Middle frontal gyrus (tissue), 1 donor: Measurements from ENCODE around the gene TMEM95.

Source experiments
- DNase-seq: peaks from one replicate; pipeline ENCODE4 v3.0.0-alpha.2; 2015; ENCODE audit warnings: low spot score; ENCODE audit errors: extremely low spot score

The TMEM95 gene

DNA sequence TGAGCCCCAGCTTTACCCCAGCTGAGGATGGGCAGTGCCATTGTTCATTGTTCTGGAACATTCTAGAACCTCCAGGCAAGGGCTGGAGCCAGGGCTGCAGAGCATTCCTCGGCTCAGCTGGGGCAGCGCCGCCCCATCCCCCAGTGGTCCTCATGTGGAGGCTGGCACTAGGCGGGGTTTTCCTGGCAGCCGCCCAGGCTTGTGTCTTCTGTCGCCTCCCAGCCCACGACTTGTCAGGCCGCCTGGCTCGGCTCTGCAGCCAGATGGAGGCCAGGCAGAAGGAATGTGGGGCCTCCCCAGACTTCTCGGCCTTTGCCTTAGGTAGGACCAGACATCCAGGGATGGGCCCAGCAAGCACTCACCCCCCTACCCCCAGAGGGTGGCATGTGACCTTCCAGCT, at the start of gene TMEM95:
TMEM95 (plus strand) TSS at position 104 of the 400 bp plus-strand sequence; CDS start at position 153, 49 bp downstream.
- no peak for DNase-seq

DNA sequence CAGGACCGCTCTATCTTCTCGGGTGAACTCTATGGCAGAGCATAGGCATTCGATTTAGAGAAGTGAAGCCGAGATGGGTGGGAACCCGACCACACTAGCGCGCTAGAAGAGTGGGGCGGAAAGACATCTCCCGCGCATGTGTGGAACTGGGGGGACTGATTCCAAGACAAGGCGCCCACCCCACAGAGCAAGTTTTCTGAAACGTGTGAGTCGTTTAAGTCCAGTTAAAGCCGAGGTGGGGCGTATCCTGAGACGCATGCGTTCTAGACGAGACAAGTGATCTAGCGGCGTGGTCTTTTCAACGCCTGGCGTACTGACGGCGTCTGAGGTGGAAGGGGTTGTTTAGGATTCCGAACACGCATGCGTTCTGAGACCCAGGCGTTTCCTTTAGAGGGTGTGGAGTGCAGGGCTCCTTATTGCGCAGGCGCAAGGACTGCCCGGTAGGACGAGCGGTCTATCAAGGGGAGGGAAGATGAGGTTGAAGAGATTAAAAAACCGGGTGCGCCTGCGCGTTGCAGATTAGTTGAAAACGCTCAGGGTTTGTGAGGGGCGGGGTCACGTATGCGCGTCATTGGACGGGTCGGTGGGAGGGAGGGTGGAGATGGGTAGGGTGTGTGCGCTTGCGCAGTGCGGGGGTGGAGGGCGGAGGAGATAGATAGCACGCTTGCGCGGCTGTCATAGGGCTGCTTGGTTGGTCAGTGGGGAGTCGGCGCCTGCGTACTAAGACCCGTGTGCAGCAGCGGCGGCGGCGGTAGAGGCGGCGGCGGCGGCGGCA, 47.9 kb upstream of the TMEM95 start, which contains the start of gene EIF5A:
EIF5A (plus strand) TSS at position 718 of the 775 bp plus-strand sequence. CDS start 2,008 bp downstream, outside the sequence.
- peak; percentile 99 for DNase-seq

- no peak for DNase-seq
Measured at GRCh38 chr17:7307686-7308624, 47.0 kb upstream of the TMEM95 start.

DNA sequence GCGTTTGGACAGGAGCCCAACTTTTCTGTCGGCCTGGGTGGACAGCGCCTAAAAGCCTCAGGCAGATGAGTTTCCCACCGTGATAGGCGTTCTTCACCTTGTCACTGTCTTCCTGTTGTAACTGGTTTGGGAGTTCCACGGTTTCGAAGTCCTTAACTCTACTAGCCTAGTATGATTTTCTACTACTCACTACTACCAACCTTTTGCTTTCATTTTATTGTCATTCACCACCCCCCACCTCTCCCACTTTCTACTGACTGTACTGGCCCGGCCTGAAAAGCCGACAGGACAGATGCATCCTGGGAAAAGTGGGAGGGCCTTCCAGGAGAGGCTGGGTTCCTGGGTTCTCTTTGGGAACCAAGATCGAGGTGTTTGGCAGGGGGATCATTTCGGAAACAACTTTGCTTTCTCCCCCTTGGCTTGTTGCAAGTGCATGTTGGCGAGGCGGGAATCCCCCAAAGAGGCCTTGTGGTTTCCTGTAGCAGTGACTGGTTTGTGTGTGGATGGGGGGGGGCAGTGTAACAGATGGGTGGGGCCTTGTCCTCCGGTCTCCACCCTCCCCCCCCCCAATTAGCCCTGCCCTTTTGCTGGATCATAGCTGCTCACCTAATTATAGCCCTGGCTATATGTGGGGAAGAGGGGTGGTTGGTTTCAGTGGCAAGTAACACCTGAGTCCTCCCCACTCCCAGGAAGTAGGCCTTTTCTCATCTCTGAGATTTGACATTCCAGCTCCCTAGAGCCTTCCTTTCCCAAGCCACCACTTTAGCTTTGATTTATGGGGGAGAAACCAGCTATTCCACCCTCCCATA, 46.1 kb upstream of the TMEM95 start:
- no peak for DNase-seq

- DNase-seq = no peak
Measured at GRCh38 chr17:7309628-7310027, 45.3 kb upstream of the TMEM95 start.

- no peak for DNase-seq
Measured at GRCh38 chr17:7311110-7311705, 43.7 kb upstream of the TMEM95 start.

DNA sequence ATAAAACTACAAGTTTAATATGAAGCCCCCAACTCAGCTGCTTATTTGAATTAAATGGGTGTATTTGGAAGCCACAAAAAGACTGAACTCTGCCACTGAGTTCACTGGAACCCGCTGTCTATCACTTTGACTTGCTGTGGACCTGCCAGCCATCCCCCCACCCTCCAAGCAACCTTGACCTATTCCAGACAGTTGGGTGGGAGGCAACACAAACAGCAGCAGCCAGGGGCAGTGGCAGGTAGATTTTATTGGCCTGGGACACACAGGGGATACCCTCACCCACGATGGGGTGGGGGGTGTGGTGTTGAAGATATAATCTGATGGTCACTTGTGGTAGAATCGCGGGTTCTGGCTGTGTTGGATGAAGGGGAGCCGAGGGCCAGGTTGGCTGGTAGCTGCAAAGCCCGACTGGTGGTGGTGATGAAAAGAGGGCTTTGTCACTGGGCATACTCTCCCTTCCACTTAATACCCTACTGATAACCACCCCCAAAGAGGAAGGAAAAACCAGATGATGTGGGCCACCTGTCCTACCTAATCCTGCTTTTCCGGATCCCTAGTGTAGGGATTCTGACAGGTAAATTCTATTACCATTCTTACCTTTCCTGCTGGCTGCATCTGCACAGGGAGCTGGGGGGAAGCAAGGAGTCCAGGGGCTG, 42.4 kb upstream of the TMEM95 start:
- DNase-seq = no peak

DNA sequence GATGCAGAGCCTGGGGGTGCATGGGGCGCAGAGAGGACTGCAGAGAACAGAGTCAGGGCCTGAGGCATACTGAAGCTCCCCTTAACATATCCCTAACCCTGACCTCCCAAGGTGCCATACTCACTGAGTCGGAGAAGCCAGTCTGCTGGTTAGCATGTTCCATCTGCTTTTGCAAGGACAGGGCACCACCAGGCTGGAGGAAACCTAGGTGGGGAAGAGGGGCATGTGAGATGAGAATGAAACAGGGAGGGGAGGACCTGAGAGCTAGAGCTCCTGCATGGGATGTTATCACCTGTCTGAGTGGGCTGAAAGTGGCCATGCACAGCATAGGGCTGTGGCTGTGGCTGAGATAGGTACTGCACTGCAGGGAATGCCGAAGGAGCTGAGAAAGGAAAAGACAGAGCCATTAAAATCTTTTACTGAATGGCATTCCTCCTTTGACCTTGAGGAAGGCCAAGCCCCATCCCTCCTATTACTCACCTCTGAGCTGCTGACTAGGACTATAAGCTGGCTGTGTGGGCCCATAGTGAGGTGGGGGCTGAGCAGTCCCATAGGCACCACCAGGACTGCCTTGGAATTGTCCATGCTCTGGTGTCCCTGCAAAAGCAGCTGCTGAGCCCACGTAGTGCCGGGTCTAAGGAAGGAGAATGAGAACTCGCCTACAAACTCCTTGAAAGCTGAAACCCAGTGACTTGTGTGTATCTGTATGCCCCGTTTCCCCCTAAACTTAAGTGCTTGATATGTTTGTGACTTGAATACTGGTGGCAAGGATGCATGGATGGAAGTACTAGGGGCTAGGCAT, 41.7 kb upstream of the TMEM95 start:
- DNase-seq = no peak

DNA sequence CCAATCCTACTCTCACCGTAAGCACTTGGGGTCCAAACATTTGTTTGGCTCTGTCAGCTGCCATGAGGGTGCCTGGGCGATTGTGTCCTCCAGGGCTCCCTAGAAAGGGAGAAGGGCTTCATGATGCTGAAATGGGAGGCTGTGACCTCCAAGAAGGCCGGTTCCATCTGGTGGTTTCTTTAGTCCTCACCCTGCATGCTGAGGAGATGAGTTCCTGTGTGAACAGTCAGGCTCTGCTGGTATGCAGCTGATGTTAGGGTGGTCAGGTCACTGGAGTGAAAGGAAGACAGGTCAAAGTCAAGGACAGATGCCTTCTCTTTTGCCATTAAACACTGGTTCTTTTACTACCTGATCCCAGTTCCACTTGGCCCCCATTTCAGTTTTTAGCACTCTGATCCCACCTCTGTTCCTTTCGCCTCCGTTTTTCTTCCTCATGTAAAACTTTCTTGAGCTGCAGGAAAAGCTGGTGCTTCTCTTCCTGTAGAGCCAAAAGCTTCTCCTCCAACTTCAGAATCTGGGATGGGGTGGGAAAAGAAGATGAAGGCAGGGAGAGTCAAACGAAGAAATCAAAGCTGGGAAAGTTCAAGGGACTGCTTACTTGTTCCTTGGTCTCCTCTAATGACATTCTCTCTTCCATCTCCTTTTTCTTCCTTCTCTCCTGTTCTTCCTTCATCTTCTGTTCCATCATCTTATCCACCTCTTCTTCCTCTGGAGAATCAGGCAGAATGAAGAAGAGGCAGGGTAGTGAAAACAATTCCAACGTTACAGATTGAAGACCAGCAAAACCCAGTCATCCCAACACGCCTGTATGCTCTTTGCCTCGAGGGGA, 40.9 kb upstream of the TMEM95 start:
- no peak for DNase-seq

- DNase-seq = peak; percentile 66
Measured at GRCh38 chr17:7314719-7315569, 40.0 kb upstream of the TMEM95 start, which contains the start of gene GPS2. Gene GPS2 (minus strand): TSS chr17:7315360. CDS start chr17:7315052, 308 bp downstream.

GRCh38 chr17:7315570-7316235, 39.3 kb upstream of the TMEM95 start:
- DNase-seq = no peak

- no peak for DNase-seq
Measured at GRCh38 chr17:7317161-7317803, 37.7 kb upstream of the TMEM95 start.

GRCh38 chr17:7318121-7318860, 36.7 kb upstream of the TMEM95 start:
- no peak for DNase-seq

DNA sequence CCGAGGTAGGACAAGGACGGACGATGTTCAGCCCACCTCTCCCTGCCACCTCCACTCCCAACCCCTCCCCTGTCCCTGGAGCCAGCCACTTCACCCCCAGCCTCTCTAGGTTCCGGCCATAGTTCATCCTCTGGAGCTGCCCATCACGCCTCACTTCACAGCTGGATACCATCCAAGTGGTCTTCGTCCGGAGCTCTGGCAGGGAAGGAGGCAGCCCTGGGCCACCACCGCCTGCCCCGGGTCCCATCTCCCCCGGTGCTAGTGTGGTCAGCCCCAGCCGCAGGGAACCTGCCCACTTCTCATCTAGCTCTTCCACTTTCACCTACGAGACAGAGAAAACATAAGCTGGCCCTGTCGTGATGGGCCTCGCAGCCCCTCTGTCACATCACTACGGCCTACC, 33.5 kb upstream of the TMEM95 start:
- no peak for DNase-seq

DNA sequence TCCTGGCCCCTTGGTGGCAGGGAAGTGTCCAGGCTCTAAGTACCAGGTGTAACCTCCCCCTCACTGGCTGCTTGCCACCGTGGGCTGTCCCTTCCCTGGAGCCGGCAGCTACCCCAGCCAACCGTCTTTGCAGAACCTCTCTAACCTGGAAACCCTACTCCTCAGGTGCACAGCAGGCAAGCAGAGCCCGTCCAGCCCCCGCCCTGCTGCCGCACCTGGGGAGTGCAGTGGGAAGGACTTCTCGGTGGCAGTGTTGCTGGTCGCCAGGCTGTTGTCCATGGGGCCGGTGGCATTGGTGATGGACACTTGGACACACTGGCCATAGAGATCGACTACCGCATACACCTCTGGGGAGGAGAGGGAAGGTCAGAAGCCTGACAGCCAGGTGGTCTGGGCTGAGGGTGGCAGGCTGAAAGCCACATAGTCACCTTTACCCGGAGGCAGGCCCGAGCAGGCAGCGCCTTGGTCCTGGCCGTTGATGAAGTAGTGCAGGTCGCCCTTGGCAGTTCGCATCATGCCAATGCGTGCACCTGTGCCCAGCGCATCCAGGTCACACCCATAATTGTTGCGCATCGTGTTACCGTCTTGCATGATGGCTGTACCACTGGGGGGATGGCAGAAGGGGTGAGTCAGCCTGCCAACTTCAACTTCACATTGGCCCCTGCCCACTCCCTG, 32.3 kb upstream of the TMEM95 start:
- DNase-seq = no peak
